Duodenal mucosa (tissue), 2 donors: ENCODE data around the gene TBL3.
"Not testable (repeated sequence)": the region's sequence is repeated elsewhere in the genome, so short reads cannot be mapped to it uniquely, and the experiment has no call there.

ENCODE experiments used
- H3K27ac ChIP-seq: one replicate; pipeline ENCODE4 v1.7.0; 2013; ENCODE audit warnings: low read depth, low read length
- H3K27me3 ChIP-seq, 2 donors: one replicate each; pipeline ENCODE4 v1.7.0; 2013; ENCODE audit warnings: low read length in 2 of 2, control low read depth in 1 of 2; ENCODE audit not compliant: insufficient read depth in 2 of 2, control insufficient read depth in 1 of 2
- H3K36me3 ChIP-seq, 2 donors: one replicate each; pipeline ENCODE4 v1.7.0; 2013; ENCODE audit warnings: low read length in 2 of 2, control low read depth in 1 of 2; ENCODE audit not compliant: insufficient read depth in 2 of 2, control insufficient read depth in 1 of 2
- H3K4me1 ChIP-seq, 2 donors: one replicate each; pipeline ENCODE4 v1.7.0; 2013; ENCODE audit warnings: low read length in 2 of 2, control low read depth in 1 of 2; ENCODE audit not compliant: insufficient read depth in 2 of 2, control insufficient read depth in 1 of 2
- H3K4me3 ChIP-seq, 2 donors: one replicate each; pipeline ENCODE4 v1.7.0; 2013; ENCODE audit warnings: low read length in 2 of 2, low read depth in 1 of 2
- H3K9ac ChIP-seq, 2 donors: one replicate each; pipeline ENCODE4 v1.7.0; 2013; ENCODE audit warnings: low read length in 2 of 2, low read depth in 1 of 2
- H3K9me3 ChIP-seq, 2 donors: one replicate each; pipeline ENCODE4 v1.7.0; 2013; ENCODE audit warnings: low read length in 2 of 2, control low read depth in 1 of 2; ENCODE audit not compliant: control insufficient read depth in 1 of 2

Gene TBL3

DNA sequence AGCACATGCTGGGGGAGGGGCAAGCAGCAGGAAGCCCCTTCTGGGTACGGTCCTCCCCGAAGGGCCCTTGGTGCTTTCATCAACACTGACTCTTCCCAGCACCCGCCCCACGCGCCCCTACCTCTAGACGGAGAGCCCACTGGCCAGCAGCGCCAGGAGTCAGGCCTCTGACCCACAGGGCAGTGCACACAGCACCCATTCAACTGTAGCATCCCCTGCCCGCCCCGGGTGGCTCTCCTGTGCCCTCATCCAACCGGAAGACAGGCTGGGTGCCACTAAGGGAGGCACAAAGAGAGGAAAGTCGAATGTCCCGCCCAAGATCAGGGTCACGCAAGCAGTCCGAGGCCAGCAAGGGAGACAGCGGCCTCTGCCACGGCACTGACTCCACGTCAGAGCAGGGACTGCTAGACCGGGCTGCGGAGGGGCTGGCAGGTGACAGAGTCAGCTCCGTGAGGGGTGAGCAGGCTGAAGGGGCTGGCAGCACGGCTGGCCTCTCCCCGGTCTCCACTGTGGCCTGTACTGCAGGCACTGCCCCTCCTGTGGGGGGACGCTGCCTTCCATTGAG, 38.7 kb upstream of the TBL3 start:
- Histone ChIP-seq H3K27me3 (no peaks in the 10 kb centered on the region), H3K4me1 (peaks cover 3 to 11% of the 10 kb centered on the region in 2 donors)

DNA sequence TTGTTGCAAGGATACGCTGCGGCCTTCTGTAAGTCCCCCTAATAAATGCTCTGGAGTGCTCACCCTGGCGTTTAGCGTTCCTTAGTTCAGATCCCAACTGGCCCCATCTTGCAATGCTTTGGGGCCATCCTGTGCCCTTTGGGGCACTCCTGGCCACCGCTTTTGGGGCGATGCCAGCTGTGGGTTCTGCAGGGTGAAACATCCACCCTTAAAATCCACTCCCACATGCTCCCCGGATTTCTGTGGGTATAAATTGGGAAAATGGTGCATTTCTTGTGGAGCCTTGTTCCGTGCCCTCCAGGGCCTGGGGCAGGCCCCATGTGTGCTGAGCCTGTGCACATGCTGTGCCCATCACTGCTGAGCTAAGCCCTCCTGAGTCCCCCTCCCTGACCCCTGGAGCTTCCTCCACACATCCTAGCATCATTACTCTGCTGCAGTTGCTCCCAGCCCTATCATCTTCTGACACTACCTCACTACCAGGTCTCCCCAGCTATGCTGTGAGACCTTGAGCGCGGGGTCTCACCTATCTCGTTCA, 34.8 kb upstream of the TBL3 start:
- Histone ChIP-seq H3K4me1 (peaks cover 19 to 33% of the 10 kb centered on the region in 2 donors), H3K27me3 (no peaks in the 10 kb centered on the region), H3K36me3 (peaks cover 14 to 26% of the 10 kb centered on the region in 2 donors), H3K4me3 (no peak overlapping the region), H3K9me3 (no peaks in the 10 kb centered on the region), H3K9ac (no peak overlapping the region), H3K27ac (no peak overlapping the region)

More for the DNA sequence above, 38.7 kb upstream of the TBL3 start:
- H3K36me3 ChIP-seq = peaks cover 2 to 8% of the 10 kb centered on the region in 2 donors
- no peaks in the 10 kb centered on the region for H3K9me3 ChIP-seq
- no peak overlapping the region for H3K4me3 ChIP-seq
- no peak overlapping the region for H3K9ac ChIP-seq
- H3K27ac ChIP-seq = no peak overlapping the region

DNA sequence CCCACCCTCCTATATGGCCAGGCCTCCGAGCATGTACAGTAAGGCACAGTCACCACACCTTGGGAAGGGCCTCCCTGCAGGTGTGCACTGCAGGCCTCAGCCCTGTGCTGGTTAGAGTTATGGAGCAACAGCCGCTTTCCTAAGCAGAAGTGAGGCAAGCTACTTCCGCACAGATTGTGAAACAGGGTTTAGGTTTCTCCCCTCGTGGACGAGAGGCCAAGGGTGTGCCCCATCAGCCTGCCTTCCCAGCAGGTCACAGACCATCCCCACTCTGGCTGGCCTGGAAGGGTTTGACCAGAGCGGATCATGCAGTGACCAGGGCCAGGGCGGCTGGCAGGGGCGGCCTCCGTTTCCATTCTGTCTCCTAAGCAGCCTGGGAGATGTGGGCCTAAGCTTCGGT, 33.5 kb upstream of the TBL3 start:
- H3K4me3 ChIP-seq = no peak overlapping the region
- H3K27me3 ChIP-seq = no peaks in the 10 kb centered on the region
- H3K9me3 ChIP-seq = no peaks in the 10 kb centered on the region
- H3K4me1 ChIP-seq = peaks cover 23 to 42% of the 10 kb centered on the region in 2 donors
- H3K36me3 ChIP-seq = peaks cover 14 to 26% of the 10 kb centered on the region in 2 donors
- no peak overlapping the region for H3K9ac ChIP-seq
- no peak overlapping the region for H3K27ac ChIP-seq

DNA sequence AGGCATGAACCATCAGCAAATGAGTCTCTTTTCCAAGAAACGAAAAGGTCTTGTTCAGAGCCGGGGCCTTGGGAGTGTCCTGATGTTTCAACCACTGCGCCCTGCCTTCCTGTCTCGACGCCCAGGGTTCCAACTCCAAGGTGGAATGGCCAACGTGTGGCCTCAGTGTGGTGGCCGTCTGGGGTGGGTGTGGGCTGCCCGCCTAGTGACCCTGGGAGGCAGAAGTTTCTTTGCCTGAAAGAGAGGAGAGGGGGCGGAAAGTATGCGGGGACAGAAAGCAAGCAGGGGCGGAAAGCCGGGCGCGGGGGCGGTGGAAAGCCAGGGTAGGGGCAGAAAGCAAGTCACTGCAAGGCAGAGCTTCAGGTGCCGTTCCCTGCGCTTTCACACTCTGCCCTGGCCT, 32.9 kb upstream of the TBL3 start:
- no peak overlapping the region for H3K9ac ChIP-seq
- H3K27ac ChIP-seq = no peak overlapping the region
- H3K9me3 ChIP-seq = no peaks in the 10 kb centered on the region
- H3K36me3 ChIP-seq = peaks cover 14 to 26% of the 10 kb centered on the region in 2 donors
- H3K27me3 ChIP-seq = no peaks in the 10 kb centered on the region
- no peak overlapping the region for H3K4me3 ChIP-seq
- H3K4me1 ChIP-seq = peaks cover 23 to 42% of the 10 kb centered on the region in 2 donors

DNA sequence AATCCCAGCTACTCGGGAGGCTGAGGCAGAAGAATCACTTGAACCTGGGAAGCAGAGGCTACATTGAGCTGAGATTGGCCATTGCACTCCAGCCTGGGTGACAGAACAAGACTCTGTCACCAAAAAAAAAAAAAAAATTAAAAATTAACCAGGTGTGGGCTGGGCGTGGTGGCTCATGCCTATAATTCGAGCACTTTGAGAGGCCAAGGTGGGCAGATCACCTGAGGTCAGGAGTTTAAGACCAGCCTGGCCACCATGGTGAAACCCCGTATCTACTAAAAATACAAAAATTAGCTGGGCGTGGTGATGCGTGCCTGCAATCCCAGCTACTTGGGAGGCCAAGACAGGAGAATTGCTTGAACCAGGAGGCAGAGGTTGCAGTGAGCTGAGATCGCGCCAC, 32.0 kb upstream of the TBL3 start:
- Histone ChIP-seq H3K36me3 (peaks cover 14 to 26% of the 10 kb centered on the region in 2 donors), H3K4me1 (peaks cover 23 to 42% of the 10 kb centered on the region in 2 donors)
- H3K9me3 ChIP-seq, H3K27me3 ChIP-seq, H3K4me3 ChIP-seq, H3K27ac ChIP-seq, H3K9ac ChIP-seq: not testable (repeated sequence)

DNA sequence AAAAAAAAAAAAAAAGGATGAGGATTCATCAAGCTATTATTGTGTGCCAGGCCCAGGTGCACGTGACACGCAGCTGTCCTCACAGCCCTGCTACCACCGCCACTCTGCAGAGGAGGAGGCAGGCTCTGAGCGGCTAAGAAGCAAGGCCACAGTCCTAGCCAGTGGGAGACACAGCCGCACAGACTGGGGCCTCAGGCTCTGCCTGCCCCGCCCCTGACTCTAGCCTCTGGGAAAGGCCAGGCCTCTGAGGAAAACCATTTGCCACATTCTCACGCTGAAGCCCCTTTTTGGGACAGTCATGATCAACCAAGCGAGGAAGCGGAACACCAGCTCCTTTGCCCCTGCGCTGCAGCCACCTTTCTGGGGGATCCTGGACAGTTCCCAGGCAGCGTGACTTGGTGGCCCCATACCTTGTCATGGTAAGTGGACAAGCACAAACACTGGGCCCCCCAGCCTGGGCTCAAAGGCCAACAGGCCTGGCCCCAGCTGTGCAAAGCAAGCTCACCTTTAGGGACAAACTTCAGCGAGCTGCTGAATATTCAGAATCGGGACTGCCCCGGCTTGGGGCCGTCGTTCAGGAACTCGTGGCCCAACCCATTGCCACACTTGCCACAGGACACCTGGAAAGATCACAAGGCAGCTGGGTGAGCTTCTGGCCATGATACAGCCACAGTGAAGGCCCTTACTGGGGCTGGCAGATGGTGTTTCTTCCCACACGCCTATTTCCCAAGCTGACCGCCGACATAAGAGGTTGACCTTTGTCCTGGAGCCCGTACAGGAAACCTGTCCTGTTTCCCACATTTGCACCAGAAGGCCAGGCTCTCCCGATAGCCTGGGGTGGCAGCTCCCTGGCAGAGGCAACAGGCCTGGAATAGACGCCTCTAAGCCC, 31.3 kb upstream of the TBL3 start:
- Histone ChIP-seq H3K4me1 (peaks cover 23 to 36% of the 10 kb centered on the region in 2 donors), H3K27me3 (no peaks in the 10 kb centered on the region), H3K27ac (no peak overlapping the region), H3K36me3 (peaks cover 14 to 26% of the 10 kb centered on the region in 2 donors), H3K9ac (peak overlapping the region in 1 of 2 donors; percentile 1), H3K4me3 (peak overlapping the region; percentile 28 to 48), H3K9me3 (no peaks in the 10 kb centered on the region)

DNA sequence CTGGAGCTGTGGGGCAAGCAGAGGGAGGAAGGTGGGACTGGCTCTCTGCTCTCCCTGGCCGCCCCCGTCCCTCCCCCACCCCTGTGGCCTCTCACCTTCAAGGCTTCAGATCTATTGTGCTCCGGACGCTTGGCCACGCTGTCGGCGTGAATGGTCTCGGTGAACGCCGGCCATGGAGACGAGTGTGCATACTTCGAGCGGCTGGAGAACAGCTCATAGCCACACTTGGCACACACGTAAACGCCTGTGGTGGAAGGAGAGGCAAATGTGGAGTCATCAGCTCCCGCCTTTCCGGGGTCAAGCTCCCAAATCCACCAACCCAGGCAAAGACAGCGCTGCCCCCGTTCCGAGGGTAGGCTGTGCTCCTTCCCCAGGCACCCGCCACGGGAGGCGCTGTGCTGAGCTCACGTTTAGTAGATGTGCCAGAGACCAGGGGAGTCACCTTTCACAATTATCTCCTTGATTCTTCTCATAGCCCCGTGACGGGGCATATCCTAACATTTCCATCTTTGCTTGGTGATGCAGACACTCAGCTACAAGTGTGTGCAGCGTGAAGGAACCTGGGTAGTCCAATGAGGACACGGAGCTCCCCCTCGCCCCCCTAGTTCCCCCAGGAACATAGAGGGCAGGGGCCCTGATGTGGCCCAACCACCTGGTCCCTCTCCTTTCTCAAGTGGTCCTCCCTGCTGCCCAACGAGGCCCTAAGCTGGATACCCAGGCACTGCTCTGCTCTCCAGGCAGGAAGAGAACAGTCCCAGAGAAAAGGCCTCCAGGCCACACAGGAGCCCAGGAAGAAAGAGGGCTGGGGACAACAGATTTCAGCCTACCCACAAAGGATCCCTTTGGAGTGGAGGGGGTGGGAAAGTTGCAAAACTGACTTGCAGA, 30.4 kb upstream of the TBL3 start:
- Histone ChIP-seq H3K9me3 (no peaks in the 10 kb centered on the region), H3K36me3 (peaks cover 14 to 26% of the 10 kb centered on the region in 2 donors), H3K4me1 (peaks cover 23 to 33% of the 10 kb centered on the region in 2 donors), H3K27ac (no peak overlapping the region), H3K4me3 (peak overlapping the region; percentile 86 to 93), H3K27me3 (no peaks in the 10 kb centered on the region), H3K9ac (peak overlapping the region in 1 of 2 donors; percentile 1)

DNA sequence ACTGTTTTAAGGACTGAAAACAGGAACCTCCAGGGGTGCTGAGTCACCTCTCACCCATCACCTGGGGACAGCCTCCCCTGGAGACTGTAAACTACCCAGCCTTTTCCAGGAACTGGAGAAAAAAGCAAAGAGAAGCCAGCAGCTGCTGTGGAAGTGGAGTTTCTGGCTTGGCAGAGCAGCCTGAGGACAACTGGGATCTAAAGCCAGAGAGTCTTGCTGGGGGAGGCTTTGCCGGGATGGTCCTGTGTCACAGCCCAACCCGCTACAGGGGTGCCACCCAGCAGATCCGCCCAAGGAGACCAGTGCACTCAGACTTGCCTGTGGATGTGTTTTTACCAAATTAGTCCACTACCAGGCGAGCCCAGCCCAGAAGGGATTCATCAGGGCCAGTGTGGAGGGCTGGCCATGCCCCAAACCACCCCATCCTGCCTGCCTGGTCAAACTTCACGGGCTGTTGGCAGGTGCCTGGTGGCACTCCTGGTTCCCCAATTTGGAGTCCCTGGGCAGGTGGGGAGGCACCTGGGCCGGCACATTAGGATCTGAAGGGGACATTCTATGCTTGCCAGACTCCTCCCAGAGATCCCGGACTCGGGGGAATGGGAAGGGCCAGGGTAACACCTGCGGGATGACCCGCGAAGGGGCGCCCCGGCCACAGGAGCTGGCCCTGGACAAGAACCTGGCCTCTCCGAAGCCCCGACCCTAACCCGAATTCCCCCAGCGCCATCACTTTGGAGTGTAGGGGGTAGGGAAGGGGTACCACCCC, 29.6 kb upstream of the TBL3 start:
- Histone ChIP-seq H3K9ac (peak overlapping the region; percentile 74 to 82), H3K36me3 (peaks cover 14 to 23% of the 10 kb centered on the region in 2 donors), H3K27ac (no peak overlapping the region), H3K9me3 (no peaks in the 10 kb centered on the region), H3K27me3 (no peaks in the 10 kb centered on the region), H3K4me1 (peaks cover 23 to 33% of the 10 kb centered on the region in 2 donors), H3K4me3 (peak overlapping the region; percentile 86 to 93)
